ENCODE data around the gene PKNOX1.
"Not testable (repeated sequence)": the region's sequence is repeated elsewhere in the genome, so short reads cannot be mapped to it uniquely, and the experiment has no call there.

Gene PKNOX1

GRCh38 chr21:43021191-43021590, 46.8 kb downstream of the PKNOX1 start:
- no peak for DNase-seq

- DNase-seq: no peak
Observed at GRCh38 chr21:43021756-43022600, 47.6 kb downstream of the PKNOX1 start.

GRCh38 chr21:43023175-43023574, 48.8 kb downstream of the PKNOX1 start:
- no peak for DNase-seq

- DNase-seq: no peak
Observed at GRCh38 chr21:43024439-43025136, 50.2 kb downstream of the PKNOX1 start.

GRCh38 chr21:43025636-43026180, 51.3 kb downstream of the PKNOX1 start:
- DNase-seq: no peak

- DNase-seq: no peak
Observed at GRCh38 chr21:43027846-43028731, 53.7 kb downstream of the PKNOX1 start.

GRCh38 chr21:43029785-43030184, 55.4 kb downstream of the PKNOX1 start:
- DNase-seq: no peak

- DNase-seq: no peak
Observed at GRCh38 chr21:43031121-43031619, 56.8 kb downstream of the PKNOX1 start.

- no peak for DNase-seq
Observed at GRCh38 chr21:43034101-43034500, 59.7 kb downstream of the PKNOX1 start.

- no peak for DNase-seq
Observed at GRCh38 chr21:43034826-43035225, 60.5 kb downstream of the PKNOX1 start.

GRCh38 chr21:43036889-43037288, 62.5 kb downstream of the PKNOX1 start:
- DNase-seq: not testable (repeated sequence)

GRCh38 chr21:43037918-43038658, 63.7 kb downstream of the PKNOX1 start:
- not testable (repeated sequence) for DNase-seq

GRCh38 chr21:43038659-43039044, 64.3 kb downstream of the PKNOX1 start:
- DNase-seq: not testable (repeated sequence)

GRCh38 chr21:43042169-43042568, 67.8 kb downstream of the PKNOX1 start:
- DNase-seq: not testable (repeated sequence)

GRCh38 chr21:43043291-43043690, 68.9 kb downstream of the PKNOX1 start:
- DNase-seq: not testable (repeated sequence)

GRCh38 chr21:43044547-43044946, 70.2 kb downstream of the PKNOX1 start:
- DNase-seq: not testable (repeated sequence)

GRCh38 chr21:43045165-43045875, 71.0 kb downstream of the PKNOX1 start:
- not testable (repeated sequence) for DNase-seq

GRCh38 chr21:43045876-43046821, 71.8 kb downstream of the PKNOX1 start:
- DNase-seq: not testable (repeated sequence)

GRCh38 chr21:43053112-43053511, 78.8 kb downstream of the PKNOX1 start:
- not testable (repeated sequence) for DNase-seq

Measured in effector CD8-positive, alpha-beta T cell (primary cell).